ENCODE measurements around the gene LGALS4.

DNA sequence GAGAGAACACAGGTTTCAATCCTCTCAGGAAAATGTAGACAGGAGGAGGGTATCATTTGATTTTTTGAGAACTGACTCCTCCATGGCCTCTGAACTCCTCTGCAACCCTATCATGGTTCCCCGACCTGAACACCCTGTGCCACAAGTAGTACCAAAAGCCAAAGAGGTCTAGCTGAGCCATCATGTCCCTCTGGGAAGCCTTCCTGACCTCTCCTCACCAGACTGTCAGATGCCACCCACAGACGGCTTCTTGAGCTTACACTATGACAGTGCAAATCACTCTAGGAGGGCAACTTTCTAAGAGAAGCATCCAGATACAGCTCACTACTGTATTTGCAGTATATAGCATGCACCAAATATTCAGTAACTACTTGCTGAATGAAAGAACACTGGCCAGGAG, 33.4 kb upstream of the LGALS4 start:
- TF ChIP-seq EZH2phosphoT487 (IDR thresholded peaks at IDR 0.05; ENCODE audit: insufficient read depth, low read depth), result no peak
- TF ChIP-seq EZH2 (IDR thresholded peaks at IDR 0.05; ENCODE audit: insufficient read depth, poor library complexity, severe bottlenecking), result no peak
